Measurements from ENCODE around the gene IL9.

GRCh38 chr5:135874461-135874860, 21.2 kb downstream of the IL9 start:
- TF ChIP-seq, protein P1, sequence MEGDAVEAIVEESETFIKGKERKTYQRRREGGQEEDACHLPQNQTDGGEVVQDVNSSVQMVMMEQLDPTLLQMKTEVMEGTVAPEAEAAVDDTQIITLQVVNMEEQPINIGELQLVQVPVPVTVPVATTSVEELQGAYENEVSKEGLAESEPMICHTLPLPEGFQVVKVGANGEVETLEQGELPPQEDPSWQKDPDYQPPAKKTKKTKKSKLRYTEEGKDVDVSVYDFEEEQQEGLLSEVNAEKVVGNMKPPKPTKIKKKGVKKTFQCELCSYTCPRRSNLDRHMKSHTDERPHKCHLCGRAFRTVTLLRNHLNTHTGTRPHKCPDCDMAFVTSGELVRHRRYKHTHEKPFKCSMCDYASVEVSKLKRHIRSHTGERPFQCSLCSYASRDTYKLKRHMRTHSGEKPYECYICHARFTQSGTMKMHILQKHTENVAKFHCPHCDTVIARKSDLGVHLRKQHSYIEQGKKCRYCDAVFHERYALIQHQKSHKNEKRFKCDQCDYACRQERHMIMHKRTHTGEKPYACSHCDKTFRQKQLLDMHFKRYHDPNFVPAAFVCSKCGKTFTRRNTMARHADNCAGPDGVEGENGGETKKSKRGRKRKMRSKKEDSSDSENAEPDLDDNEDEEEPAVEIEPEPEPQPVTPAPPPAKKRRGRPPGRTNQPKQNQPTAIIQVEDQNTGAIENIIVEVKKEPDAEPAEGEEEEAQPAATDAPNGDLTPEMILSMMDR (IDR thresholded peaks at IDR 0.05): no peak
- no peak for TF ChIP-seq POLR2A (IDR thresholded peaks at IDR 0.05)
